Activated CD4-positive, alpha-beta memory T cell treated with anti-CD3 and anti-CD28 coated beads, Interleukin-2, amount 10 ng/mL, durations not matched to agents 7 days and 5 days (primary cell): ENCODE results near the gene FEM1B. TPM values are rescaled to one million over a fixed set of nuclear protein-coding genes. Genes with fewer than 3 reads are reported as not detected.

Source experiments
- CTCF ChIA-PET: fragments of 350-600 bp; sonication (Branson Sonifier 250); formaldehyde crosslinking; loops from one replicate; lab custom pipeline; 2021; ENCODE audit warnings: antibody characterized with exemption, inconsistent platforms; lab: Charles Lee
- POLR2A ChIA-PET: fragments of 350-600 bp; sonication (Branson Sonifier 250); formaldehyde crosslinking; loops from one replicate; lab custom pipeline; 2021; ENCODE audit warnings: antibody characterized with exemption; lab: Charles Lee
- DNase-seq: peaks from one replicate; pipeline ENCODE4 v3.0.0-alpha.2; 2020
- H3K27ac Mint-ChIP-seq: one replicate; pipeline ENCODE4 v1.8.0; 2021; ENCODE audit warnings: mild to moderate bottlenecking, mixed read lengths
- H3K27me3 Mint-ChIP-seq: one replicate; pipeline ENCODE4 v1.8.0; 2021; ENCODE audit warnings: mixed read lengths
- H3K36me3 Mint-ChIP-seq: one replicate; pipeline ENCODE4 v1.8.0; 2021; ENCODE audit warnings: low read depth, mixed read lengths
- H3K4me1 Mint-ChIP-seq: one replicate; pipeline ENCODE4 v1.8.0; 2021; ENCODE audit warnings: mixed read lengths
- H3K4me3 Mint-ChIP-seq: one replicate; pipeline ENCODE4 v1.8.0; 2021; ENCODE audit warnings: mild to moderate bottlenecking, mixed read lengths
- H3K9me3 Mint-ChIP-seq: one replicate; pipeline ENCODE4 v1.8.0; 2021; ENCODE audit warnings: mixed read lengths
- total RNA-seq, 2 experiments: library from RNA; stranded (reverse); gene quantifications; one replicate each; pipeline ENCODE4 v1.2.3, GENCODE V29; 2021

The FEM1B gene
- total RNA-seq, 2 experiments from 2014 or later, result 46.9 to 48.8 TPM

DNA sequence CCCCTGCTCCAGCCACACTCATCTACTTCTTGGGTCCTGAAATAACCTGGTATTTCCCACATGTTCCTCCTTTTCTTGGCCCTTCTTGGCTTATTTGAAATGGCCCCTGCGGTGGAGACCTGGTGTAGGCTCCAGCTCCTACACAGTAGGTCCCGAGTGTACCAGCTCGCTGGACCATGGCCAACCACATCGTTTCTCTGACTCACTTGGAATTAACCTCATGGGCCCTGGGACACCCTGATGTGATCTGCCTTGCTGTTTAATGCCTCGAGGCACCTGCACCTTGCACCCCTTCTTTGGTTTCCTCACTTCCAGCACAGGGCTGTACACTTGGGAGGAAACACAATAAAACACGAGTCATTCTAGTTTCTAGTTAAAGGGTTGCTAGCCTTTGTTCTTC, 60.3 kb downstream of the FEM1B start:
- Mint-ChIP-seq H3K27me3 (peaks cover 5% of the 10 kb centered on the region), H3K9me3 (no peaks in the 10 kb centered on the region), H3K4me1 (no peaks in the 10 kb centered on the region), H3K36me3 (no peaks in the 10 kb centered on the region), H3K4me3 (no peak overlapping the region), H3K27ac (no peak overlapping the region)
- ChIA-PET POLR2A (no interaction called here), CTCF (interaction anchor here (0.8 kb wide), 1 partner anchor 31 kb away, joined by 3 read pairs; no protein-coding TSS in a partner anchor)
- no peak for DNase-seq

DNA sequence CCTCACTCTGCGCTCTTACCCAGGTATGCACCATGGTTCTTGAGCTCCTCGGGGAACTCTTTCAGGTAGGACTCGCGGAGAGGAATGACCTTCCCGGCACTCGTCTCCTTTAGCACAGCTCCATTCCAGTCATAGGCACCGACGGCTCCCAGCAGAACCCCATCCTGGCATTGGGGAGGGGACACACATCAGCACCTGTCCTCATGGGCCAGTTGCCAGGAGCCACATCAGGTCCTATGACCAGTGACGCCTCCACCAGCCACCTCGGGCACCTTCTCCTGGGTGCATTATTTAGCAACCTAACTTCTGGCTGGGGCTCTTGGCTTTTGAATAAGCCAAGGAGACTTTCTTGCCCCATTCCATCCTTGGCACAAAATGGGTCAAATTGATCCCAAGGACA, 61.9 kb downstream of the FEM1B start:
- POLR2A ChIA-PET, result no interaction called here
- CTCF ChIA-PET, result no interaction called here
- DNase-seq, result no peak
- no peak overlapping the region for H3K27ac Mint-ChIP-seq
- H3K9me3 Mint-ChIP-seq, result no peaks in the 10 kb centered on the region
- H3K4me1 Mint-ChIP-seq, result no peaks in the 10 kb centered on the region
- H3K27me3 Mint-ChIP-seq, result peaks cover 2% of the 10 kb centered on the region
- no peak overlapping the region for H3K4me3 Mint-ChIP-seq
- H3K36me3 Mint-ChIP-seq, result no peaks in the 10 kb centered on the region

DNA sequence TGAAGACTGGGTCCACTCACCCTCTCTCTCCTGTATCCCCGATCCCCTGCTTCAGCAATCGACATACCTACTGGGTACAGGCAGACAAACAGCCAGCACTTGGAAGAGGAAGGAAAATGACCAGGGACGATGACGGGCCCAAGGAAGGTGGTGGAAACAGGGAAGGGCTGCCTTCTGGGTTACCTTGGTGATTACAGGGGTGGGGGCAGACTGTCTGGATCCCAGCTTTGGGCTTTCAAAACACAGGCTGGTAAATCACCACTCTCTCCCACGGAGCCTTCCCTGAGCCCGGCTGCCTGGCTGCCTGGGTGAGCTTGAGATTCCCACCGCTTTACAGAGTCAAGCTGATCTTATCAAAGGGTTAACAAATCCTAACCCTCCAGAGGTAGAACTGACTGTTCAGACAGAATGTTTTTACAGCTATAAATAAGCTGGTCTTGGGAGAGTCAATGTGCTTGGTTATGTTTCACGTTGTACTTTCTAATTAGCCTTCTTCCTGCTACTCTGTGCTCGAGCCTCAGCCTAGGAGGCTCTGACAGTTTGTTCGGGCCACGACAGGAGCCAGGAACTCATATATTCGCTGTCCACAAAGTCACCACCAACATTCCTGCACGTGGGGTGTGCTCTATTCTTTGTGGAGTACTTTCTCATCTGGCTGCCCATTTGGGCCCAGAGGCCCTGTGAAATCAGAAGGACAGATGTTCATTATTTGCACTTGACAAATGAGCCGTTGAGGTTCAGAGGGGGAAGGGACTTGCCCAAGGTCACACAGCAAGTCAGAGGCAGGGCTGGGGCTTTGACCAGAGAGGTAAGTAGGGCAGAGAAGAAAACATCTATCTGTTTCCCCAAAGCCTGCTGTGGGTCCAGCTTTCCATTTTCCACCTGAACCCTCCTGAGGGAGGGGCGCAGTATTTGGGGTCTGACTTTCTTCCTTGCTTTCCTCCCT, 63.5 kb downstream of the FEM1B start:
- no peaks in the 10 kb centered on the region for H3K4me1 Mint-ChIP-seq
- DNase-seq, result no peak
- no peaks in the 10 kb centered on the region for H3K9me3 Mint-ChIP-seq
- CTCF ChIA-PET, result no interaction called here
- H3K27ac Mint-ChIP-seq, result no peak overlapping the region
- H3K4me3 Mint-ChIP-seq, result no peak overlapping the region
- peaks cover 2% of the 10 kb centered on the region for H3K27me3 Mint-ChIP-seq
- no peaks in the 10 kb centered on the region for H3K36me3 Mint-ChIP-seq
- POLR2A ChIA-PET, result no interaction called here

DNA sequence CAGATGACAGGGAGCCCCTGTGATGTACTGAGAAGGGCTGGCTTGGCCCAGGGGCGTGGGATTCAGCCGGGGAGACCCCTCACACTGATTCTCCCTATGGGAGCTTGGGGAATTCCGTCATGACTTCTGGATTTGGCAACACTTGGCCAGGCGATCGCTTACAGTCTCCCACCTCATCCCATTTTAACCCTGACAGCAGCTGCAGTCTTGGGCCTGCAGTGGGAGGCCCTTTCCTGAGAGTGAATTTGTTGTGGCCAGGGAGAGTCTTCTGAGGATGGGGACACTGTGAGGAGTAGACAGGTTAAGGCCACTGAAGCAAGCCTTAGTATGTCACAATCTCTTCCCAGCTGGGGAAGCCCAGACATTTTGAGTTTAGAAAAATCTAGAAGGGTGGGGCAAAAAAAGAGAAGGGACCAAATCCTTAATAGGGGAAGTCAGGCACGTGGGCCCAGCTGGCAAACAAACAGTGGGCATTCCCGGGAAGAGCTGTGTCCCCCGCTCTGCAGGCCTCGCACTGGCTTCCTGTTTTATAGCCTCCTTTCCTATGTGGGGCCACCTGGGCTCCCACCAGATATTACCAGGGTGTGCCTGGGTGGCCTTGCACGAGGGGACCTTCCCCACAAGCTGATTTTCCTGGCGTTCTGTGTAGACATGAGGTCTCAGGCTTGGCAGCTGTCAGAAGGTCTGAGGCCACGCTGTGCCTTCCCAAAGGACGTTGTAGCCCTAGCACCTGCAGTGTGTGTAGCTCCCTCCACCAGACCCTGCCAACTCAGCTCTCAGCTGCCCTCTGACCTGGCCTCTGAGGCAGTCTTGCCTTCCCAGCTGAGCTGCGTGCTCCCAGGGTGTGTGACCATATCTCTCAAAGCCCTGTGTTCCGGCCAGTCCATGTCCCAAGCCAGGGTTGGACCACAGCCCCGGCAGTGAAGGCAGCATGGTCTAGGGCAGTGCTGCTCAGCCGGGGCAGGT, 64.5 kb downstream of the FEM1B start:
- no peak overlapping the region for H3K27ac Mint-ChIP-seq
- no peaks in the 10 kb centered on the region for H3K4me1 Mint-ChIP-seq
- peaks cover 2% of the 10 kb centered on the region for H3K27me3 Mint-ChIP-seq
- POLR2A ChIA-PET, result no interaction called here
- CTCF ChIA-PET, result interaction anchor here (1.5 kb wide), 1 partner anchor 36 kb away, joined by 4 read pairs; no protein-coding TSS in a partner anchor
- no peak overlapping the region for H3K4me3 Mint-ChIP-seq
- no peaks in the 10 kb centered on the region for H3K36me3 Mint-ChIP-seq
- DNase-seq, result no peak
- no peaks in the 10 kb centered on the region for H3K9me3 Mint-ChIP-seq

DNA sequence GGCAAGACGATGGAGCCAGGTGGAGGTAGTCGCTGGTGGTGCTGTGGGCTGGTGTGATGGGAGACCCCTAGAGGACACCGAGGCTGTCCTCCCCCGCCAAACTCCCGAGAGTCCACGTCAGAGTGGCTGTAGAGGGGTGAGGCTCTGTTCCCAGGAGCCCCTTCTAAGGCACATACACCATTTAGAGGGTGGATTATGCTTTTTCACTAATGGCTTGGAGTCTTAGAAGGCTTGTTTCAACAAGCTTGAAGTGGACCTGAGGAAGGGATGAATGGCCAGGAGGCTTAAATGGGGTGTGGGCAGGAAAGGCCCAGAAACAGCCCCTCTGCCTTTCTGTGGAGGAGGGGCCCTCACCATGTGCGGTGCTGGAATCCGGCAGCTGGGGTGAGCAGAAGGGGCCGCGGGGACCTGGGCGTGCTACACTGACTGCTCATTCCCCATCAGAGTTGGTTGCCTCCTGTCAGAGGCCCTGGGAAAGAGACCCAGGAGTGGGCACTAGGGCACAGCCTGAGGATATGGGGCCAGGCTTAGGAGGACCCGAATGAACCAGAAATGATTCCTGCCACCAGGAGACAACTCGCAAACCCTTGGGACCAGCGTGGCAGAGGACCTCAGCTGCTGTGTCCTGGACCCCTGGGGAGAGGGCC, 66.2 kb downstream of the FEM1B start:
- Mint-ChIP-seq H3K27me3 (peaks cover 13% of the 10 kb centered on the region), H3K36me3 (no peaks in the 10 kb centered on the region), H3K4me3 (no peak overlapping the region), H3K27ac (no peak overlapping the region), H3K9me3 (no peaks in the 10 kb centered on the region), H3K4me1 (no peaks in the 10 kb centered on the region)
- DNase-seq, result no peak
- ChIA-PET CTCF (no interaction called here), POLR2A (no interaction called here)

DNA sequence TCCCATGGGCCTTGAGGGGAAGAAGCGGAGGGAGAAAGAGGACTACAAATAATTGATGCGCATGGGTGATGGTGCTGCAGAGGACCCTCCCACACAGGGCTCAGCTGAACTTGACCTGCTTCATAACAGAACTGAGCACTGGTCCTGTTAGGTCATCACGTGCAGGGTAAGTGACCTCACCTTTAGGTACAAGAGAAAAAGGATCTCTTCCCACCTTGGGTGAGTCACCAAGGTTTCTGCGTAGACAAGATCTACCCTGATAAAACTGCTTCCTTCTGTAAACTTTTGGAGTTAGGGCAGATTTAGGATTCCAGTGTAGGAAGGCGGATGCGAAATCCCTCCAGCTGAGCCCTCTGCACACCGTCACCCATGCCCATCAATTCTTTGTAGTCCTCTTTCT, 67.1 kb downstream of the FEM1B start:
- Mint-ChIP-seq H3K27me3 (peaks cover 13% of the 10 kb centered on the region), H3K4me1 (no peaks in the 10 kb centered on the region), H3K36me3 (no peaks in the 10 kb centered on the region), H3K4me3 (no peak overlapping the region), H3K9me3 (no peaks in the 10 kb centered on the region), H3K27ac (no peak overlapping the region)
- CTCF ChIA-PET, result interaction anchor here (0.7 kb wide), 1 partner anchor 38 kb away, joined by 3 read pairs; no protein-coding TSS in a partner anchor
- POLR2A ChIA-PET, result no interaction called here
- no peak for DNase-seq

Other genes starting within 250 kb of the FEM1B start
- 10 to 100 TPM; 39.1 to 43.4 TPM for gene PIAS1, start 223.4 kb upstream of the FEM1B start, total RNA-seq
- gene CALML4, start 72.4 kb upstream of the FEM1B start, total RNA-seq, result 10 to 100 TPM; 12.9 to 13.1 TPM
- gene CLN6, start 48.0 kb upstream of the FEM1B start, total RNA-seq, result 10 to 100 TPM; 40.0 to 41.3 TPM
- gene ITGA11, start 154.4 kb downstream of the FEM1B start, total RNA-seq, result under 1 TPM; 0.20 to 0.73 TPM